H9 (cell line): ENCODE data around the gene DCTN3. TPM values are rescaled to one million over a fixed set of nuclear protein-coding genes. Genes with fewer than 3 reads are reported as not detected.

Experiments
- DNase-seq: peaks from one replicate; pipeline ENCODE4 v3.0.0-alpha.2; 2017
- H2AFZ ChIP-seq: one replicate; pipeline ENCODE4 v1.6.1; 2013; ENCODE audit warnings: mild to moderate bottlenecking, low read length, control low read depth, moderate library complexity
- H2AK5ac ChIP-seq: 2 replicates; pipeline ENCODE4 v1.6.1; 2013; ENCODE audit warnings: low read length, control low read depth, mixed read lengths; ENCODE audit not compliant: insufficient read length
- H2BK120ac ChIP-seq: one replicate; pipeline ENCODE4 v1.6.1; 2013; ENCODE audit warnings: low read depth, mild to moderate bottlenecking, low read length, control low read depth, inconsistent platforms; ENCODE audit not compliant: poor library complexity, severe bottlenecking
- H2BK12ac ChIP-seq: 2 replicates; pipeline ENCODE4 v1.6.1; 2013; ENCODE audit warnings: low read length, control low read depth, mixed read lengths, low read depth; ENCODE audit not compliant: insufficient read length
- H2BK15ac ChIP-seq: 2 replicates; pipeline ENCODE4 v1.6.1; 2013; ENCODE audit warnings: low read depth, low read length, control low read depth
- H2BK20ac ChIP-seq: one replicate; pipeline ENCODE4 v1.6.1; 2013; ENCODE audit warnings: low read depth, mild to moderate bottlenecking, low read length, control low read depth, inconsistent platforms; ENCODE audit not compliant: poor library complexity, severe bottlenecking
- H2BK5ac ChIP-seq: 2 replicates; pipeline ENCODE4 v1.6.1; 2013; ENCODE audit warnings: low read length, control low read depth, mixed read lengths; ENCODE audit not compliant: insufficient read length
- H3K14ac ChIP-seq: 2 replicates; pipeline ENCODE4 v1.6.1; 2013; ENCODE audit warnings: low read length, control low read depth; ENCODE audit not compliant: insufficient read depth
- H3K18ac ChIP-seq: 2 replicates; pipeline ENCODE4 v1.6.1; 2013; ENCODE audit warnings: low read depth, mild to moderate bottlenecking, mixed read lengths, low read length, control low read depth; ENCODE audit not compliant: insufficient read length
- H3K23ac ChIP-seq: 2 replicates; pipeline ENCODE4 v1.6.1; 2013; ENCODE audit warnings: low read length, control low read depth, mixed read lengths, low read depth; ENCODE audit not compliant: insufficient read length
- H3K23me2 ChIP-seq: 2 replicates; pipeline ENCODE4 v1.6.1; 2013; ENCODE audit warnings: low read depth, mild to moderate bottlenecking, mixed read lengths, low read length, control low read depth; ENCODE audit not compliant: insufficient read length, poor library complexity, severe bottlenecking
- H3K27ac ChIP-seq: 2 replicates; pipeline ENCODE4 v1.5.1; 2013; ENCODE audit warnings: low read length, control low read depth, mixed read lengths, low read depth; ENCODE audit not compliant: insufficient read length
- H3K27me3 ChIP-seq: 2 replicates; pipeline ENCODE4 v1.6.1; 2013; ENCODE audit warnings: low read length, control low read depth, inconsistent platforms; ENCODE audit not compliant: insufficient read depth
- H3K4ac ChIP-seq: 2 replicates; pipeline ENCODE4 v1.6.1; 2013; ENCODE audit warnings: low read depth, mild to moderate bottlenecking, control low read depth, inconsistent platforms, low read length, moderate library complexity
- H3K4me1 ChIP-seq: 2 replicates; pipeline ENCODE4 v1.6.1; 2013; ENCODE audit warnings: low read length, control low read depth, inconsistent platforms; ENCODE audit not compliant: insufficient read depth
- H3K4me2 ChIP-seq: 2 replicates; pipeline ENCODE4 v1.6.1; 2013; ENCODE audit warnings: low read length, control low read depth, mixed read lengths; ENCODE audit not compliant: insufficient read length, insufficient read depth
- H3K56ac ChIP-seq: 2 replicates; pipeline ENCODE4 v1.6.1; 2013; ENCODE audit warnings: low read depth, mild to moderate bottlenecking, mixed read lengths, low read length, control low read depth; ENCODE audit not compliant: insufficient read length
- H3K79me1 ChIP-seq: 2 replicates; pipeline ENCODE4 v1.6.1; 2013; ENCODE audit warnings: low read depth, mild to moderate bottlenecking, moderate library complexity, low read length, control low read depth, inconsistent platforms; ENCODE audit not compliant: insufficient read depth, poor library complexity, severe bottlenecking
- H3K79me2 ChIP-seq: 2 replicates; pipeline ENCODE4 v1.6.1; 2013; ENCODE audit warnings: low read length, control low read depth, inconsistent platforms; ENCODE audit not compliant: insufficient read depth
- H3K9ac ChIP-seq: 2 replicates; pipeline ENCODE4 v1.6.1; 2013; ENCODE audit warnings: low read length, control low read depth, mixed read lengths; ENCODE audit not compliant: insufficient read length; ENCODE audit errors: extremely low read depth
- H3K9me3 ChIP-seq: one replicate; pipeline ENCODE4 v1.6.1; 2013; ENCODE audit warnings: low read depth, low read length, inconsistent platforms; ENCODE audit not compliant: control insufficient read depth
- H3T11ph ChIP-seq: one replicate; pipeline ENCODE4 v1.6.1; 2013; ENCODE audit warnings: mild to moderate bottlenecking, low read length, control low read depth, inconsistent platforms
- H4K20me1 ChIP-seq: one replicate; pipeline ENCODE4 v1.6.1; 2013; ENCODE audit not compliant: control insufficient read depth, insufficient read length, insufficient read depth
- H4K5ac ChIP-seq: 2 replicates; pipeline ENCODE4 v1.6.1; 2013; ENCODE audit warnings: low read depth, mild to moderate bottlenecking, mixed read lengths, low read length, control low read depth; ENCODE audit not compliant: insufficient read length
- H4K8ac ChIP-seq: replicated peaks from 2 replicates; pipeline ENCODE4 v1.6.1; 2013; ENCODE audit warnings: low read length, control low read depth, mixed read lengths, low read depth; ENCODE audit not compliant: insufficient read length
- H4K91ac ChIP-seq: 2 replicates; pipeline ENCODE4 v1.6.1; 2013; ENCODE audit warnings: low read depth, mild to moderate bottlenecking, moderate library complexity, mixed read lengths, low read length, control low read depth; ENCODE audit not compliant: insufficient read length
- H3K27ac Mint-ChIP-seq, 3 experiments: 2 replicates in 2 of 3; 3 replicates in 1 of 3; pipeline ENCODE4 v1.8.0; 2020 to 2021; ENCODE audit warnings: mixed read lengths in 3 of 3, mild to moderate bottlenecking in 1 of 3, moderate library complexity in 1 of 3
- H3K27me3 Mint-ChIP-seq: 2 replicates; pipeline ENCODE4 v1.8.0; 2021; ENCODE audit warnings: low read depth, mild to moderate bottlenecking, moderate library complexity, mixed read lengths
- H3K36me3 Mint-ChIP-seq, 3 experiments: 2 replicates in 2 of 3; 3 replicates in 1 of 3; pipeline ENCODE4 v1.8.0; 2020 to 2021; ENCODE audit warnings: low read depth in 3 of 3, mixed read lengths in 3 of 3; ENCODE audit not compliant: insufficient read depth in 1 of 3
- H3K4me1 Mint-ChIP-seq, 2 experiments: 2 replicates each; pipeline ENCODE4 v1.8.0; 2020; ENCODE audit warnings: mixed read lengths in 2 of 2
- H3K4me3 Mint-ChIP-seq, 2 experiments: 2 replicates in 1 of 2; 3 replicates in 1 of 2; pipeline ENCODE4 v1.8.0; 2020 to 2021; ENCODE audit warnings: mild to moderate bottlenecking in 2 of 2, mixed read lengths in 2 of 2, moderate library complexity in 1 of 2
- H3K9me3 Mint-ChIP-seq, 2 experiments: 2 replicates in 1 of 2; 3 replicates in 1 of 2; pipeline ENCODE4 v1.8.0; 2020; ENCODE audit warnings: mild to moderate bottlenecking in 2 of 2, mixed read lengths in 2 of 2, moderate library complexity in 1 of 2
- CTCF ChIP-seq: fragments of 200-600 bp; sonication (generic); conservative IDR thresholded peaks from 3 replicates; pipeline ENCODE4 v1.8.0; 2021; ENCODE audit warnings: antibody characterized with exemption, mild to moderate bottlenecking
- WGBS: extraction: QIAGEN DNeasy Blood & Tissue Kit; methylation state at CpG from one replicate; pipeline ENCODE4 v1.1.7; 2013; ENCODE audit warnings: missing lambda C conversion rate, low lambda C conversion rate, mixed read lengths; ENCODE audit not compliant: insufficient read length; ENCODE audit errors: extremely low coverage; 5-methylcytosine and 5-hydroxymethylcytosine counted together
- total RNA-seq: library from RNA; stranded (reverse); gene quantifications from 2 replicates; pipeline ENCODE4 v1.2.1, GENCODE V29; 2021

The DCTN3 gene
- total RNA-seq, 1 experiment from 2014 or later = 40.0 TPM

GRCh38 chr9:34599546-34599945 lies 20.7 kb downstream of the DCTN3 start:
- H3K4ac ChIP-seq = no peak overlapping the region
- H3K36me3 Mint-ChIP-seq = no peaks in the 10 kb centered on the region
- no peak overlapping the region for H3K9ac ChIP-seq
- H3K23me2 ChIP-seq = no peaks in the 10 kb centered on the region
- H3K79me1 ChIP-seq = no peaks in the 10 kb centered on the region
- H2BK5ac ChIP-seq = no peak overlapping the region
- peaks cover 32% of the 10 kb centered on the region for H3K27me3 Mint-ChIP-seq
- H2AK5ac ChIP-seq = no peak overlapping the region
- no peak overlapping the region for H2AFZ ChIP-seq
- no peak overlapping the region for H3K27ac ChIP-seq
- no peak overlapping the region for H3K14ac ChIP-seq
- no peak overlapping the region for H3K56ac ChIP-seq
- DNase-seq = no peak
- H2BK12ac ChIP-seq = no peak overlapping the region
- no peak overlapping the region for H3K18ac ChIP-seq
- H3K4me1 ChIP-seq = no peaks in the 10 kb centered on the region
- H2BK15ac ChIP-seq = no peak overlapping the region
- no peaks in the 10 kb centered on the region for H3K79me2 ChIP-seq
- peaks cover 11 to 12% of the 10 kb centered on the region in 2 experiments for H3K4me1 Mint-ChIP-seq
- H2BK20ac ChIP-seq = no peak overlapping the region
- no CpG with 5 or more reads among the region's 1 CpG for WGBS
- H3K23ac ChIP-seq = no peak overlapping the region
- H3K9me3 Mint-ChIP-seq = no peaks in the 10 kb centered on the region; a peak in 1 of 5 replicates
- no peak overlapping the region for H4K5ac ChIP-seq
- TF ChIP-seq CTCF = no peak
- no peaks in the 10 kb centered on the region for H3K9me3 ChIP-seq
- no peak overlapping the region for H3K4me2 ChIP-seq
- no peaks in the 10 kb centered on the region for H3K27me3 ChIP-seq
- no peak overlapping the region for H3T11ph ChIP-seq
- H2BK120ac ChIP-seq = no peak overlapping the region
- no peak overlapping the region for H4K8ac ChIP-seq
- no peak overlapping the region for H3K27ac Mint-ChIP-seq
- H3K4me3 Mint-ChIP-seq = no peak overlapping the region
- H4K20me1 ChIP-seq = no peaks in the 10 kb centered on the region
- H4K91ac ChIP-seq = no peak overlapping the region
